G401 (cell line): ENCODE data around the gene PSTPIP2. TPM values are rescaled to one million over a fixed set of nuclear protein-coding genes. Genes with fewer than 3 reads are reported as not detected.
A peak's percentile ranks its signal among the peaks of the same experiment; 100 is the strongest.
"Not testable (repeated sequence)": the region's sequence is repeated elsewhere in the genome, so short reads cannot be mapped to it uniquely, and the experiment has no call there.

ENCODE experiments used
- DNase-seq: peaks from one replicate; pipeline ENCODE4 v3.0.0-alpha.2; 2015; ENCODE audit warnings: low spot score
- in situ Hi-C: cut with HindIII; loops from 2 replicates; pipeline ENCODE4 v1.10.0; 2016; ENCODE audit warnings: low sequenced_read_pairs, mixed read lengths
- total RNA-seq: library from RNA; depleted of rRNA; stranded (reverse); fragments of >200 nt; shearing (Covaris generic); gene quantifications from 2 replicates; pipeline ENCODE4 v1.2.3, GENCODE V29; 2014; rRNA removed

Gene PSTPIP2, protein sequence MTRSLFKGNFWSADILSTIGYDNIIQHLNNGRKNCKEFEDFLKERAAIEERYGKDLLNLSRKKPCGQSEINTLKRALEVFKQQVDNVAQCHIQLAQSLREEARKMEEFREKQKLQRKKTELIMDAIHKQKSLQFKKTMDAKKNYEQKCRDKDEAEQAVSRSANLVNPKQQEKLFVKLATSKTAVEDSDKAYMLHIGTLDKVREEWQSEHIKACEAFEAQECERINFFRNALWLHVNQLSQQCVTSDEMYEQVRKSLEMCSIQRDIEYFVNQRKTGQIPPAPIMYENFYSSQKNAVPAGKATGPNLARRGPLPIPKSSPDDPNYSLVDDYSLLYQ
- total RNA-seq, result 18.9 and 19.0 TPM in 2 replicates

DNA sequence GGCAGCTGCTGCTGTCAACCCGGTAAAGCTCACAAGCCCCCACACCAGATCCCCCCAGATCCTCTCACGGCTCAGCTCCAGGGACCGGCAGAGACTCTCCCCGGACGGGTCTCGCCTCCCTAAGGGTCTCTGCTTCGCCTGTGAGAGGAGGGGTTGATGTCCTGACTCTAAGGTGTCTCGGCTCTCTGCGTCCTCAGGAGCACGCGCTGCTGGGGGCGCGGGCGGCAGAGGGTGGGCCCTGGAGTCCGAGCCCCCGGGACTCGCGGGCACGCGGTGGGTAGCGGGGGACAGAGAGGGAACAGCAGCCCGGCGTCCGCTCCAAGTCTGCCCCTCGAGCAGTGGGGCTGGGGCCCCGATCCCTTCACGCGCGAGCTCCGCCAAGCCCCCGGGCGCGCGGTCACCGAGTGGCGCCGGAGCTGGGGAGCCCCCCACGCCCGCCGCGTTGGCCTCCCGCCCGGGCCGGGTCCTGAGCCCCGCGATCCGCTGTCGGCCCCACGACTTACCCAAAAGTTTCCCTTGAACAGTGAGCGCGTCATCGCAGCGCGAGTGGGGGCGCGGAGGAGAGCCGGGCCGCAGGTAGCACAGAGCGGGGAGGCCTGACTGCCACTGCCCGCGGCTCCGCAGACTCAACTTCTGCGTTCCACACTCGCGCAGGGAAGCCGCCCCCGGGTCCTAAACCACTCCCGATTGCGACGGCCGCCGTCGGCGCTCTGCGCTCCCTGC is at the start of gene PSTPIP2:
Gene PSTPIP2, minus strand, starts transcription at position 608 of the 723 bp plus-strand sequence. Its CDS starts 72 bp downstream, at position 536.
- in situ Hi-C loops, result no loop called here
- peak; percentile 35 for DNase-seq

GRCh38 chr18:46113751-46114150 is 41.7 kb upstream of the PSTPIP2 start:
- in situ Hi-C loops, result no loop called here

GRCh38 chr18:46110406-46110805 is 38.3 kb upstream of the PSTPIP2 start:
- DNase-seq, result no peak
- in situ Hi-C loops, result no loop called here

More at GRCh38 chr18:46113751-46114150, 41.7 kb upstream of the PSTPIP2 start:
- no peak for DNase-seq

- no peak for DNase-seq
- in situ Hi-C loops, result no loop called here
Observed at GRCh38 chr18:46109386-46109785, 37.3 kb upstream of the PSTPIP2 start.

DNA sequence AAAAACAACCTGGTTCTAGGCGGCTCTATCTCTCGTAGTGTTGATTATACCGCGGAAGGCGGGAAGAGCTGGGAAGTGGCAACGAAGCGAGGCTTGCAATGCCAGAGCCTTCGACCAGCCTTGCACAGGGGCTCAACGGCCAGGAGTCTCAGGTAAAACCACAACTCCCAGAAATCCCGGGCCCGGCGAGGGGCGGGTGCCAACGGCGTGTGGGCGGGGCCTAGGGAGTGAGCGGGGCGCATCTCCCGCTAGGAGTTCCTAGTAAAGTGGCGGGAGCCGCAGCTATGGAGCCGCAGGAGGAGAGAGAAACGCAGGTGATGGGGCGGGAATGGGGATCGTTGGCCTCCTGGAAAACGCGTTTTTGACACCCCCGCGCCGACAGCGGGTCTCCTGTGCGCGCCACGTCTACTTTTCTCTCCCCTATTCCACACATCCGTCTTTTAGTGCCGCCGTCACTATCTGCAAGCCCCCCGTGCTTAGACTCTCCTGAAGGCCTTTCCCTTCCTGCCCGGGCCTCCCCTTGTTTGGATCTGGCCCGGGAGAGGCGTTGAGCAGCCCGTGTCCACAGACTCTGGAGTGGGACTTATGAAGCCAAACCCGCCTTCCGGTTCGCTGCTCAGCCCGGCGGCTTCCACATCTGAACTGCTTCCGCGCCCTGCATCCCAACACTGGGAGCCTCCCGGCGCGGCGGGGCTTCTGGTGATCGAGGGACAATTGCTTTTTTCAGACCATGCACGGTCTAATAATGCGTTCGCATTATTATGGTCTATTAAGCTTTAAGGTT is 32.3 kb upstream of the PSTPIP2 start, which contains the start of gene HAUS1:
Gene HAUS1, plus strand, starts transcription at position 258 of the 784 bp plus-strand sequence. Its CDS starts 27 bp downstream, at position 285.
- in situ Hi-C loops, result no loop called here
- DNase-seq, result peak; percentile 95

DNA sequence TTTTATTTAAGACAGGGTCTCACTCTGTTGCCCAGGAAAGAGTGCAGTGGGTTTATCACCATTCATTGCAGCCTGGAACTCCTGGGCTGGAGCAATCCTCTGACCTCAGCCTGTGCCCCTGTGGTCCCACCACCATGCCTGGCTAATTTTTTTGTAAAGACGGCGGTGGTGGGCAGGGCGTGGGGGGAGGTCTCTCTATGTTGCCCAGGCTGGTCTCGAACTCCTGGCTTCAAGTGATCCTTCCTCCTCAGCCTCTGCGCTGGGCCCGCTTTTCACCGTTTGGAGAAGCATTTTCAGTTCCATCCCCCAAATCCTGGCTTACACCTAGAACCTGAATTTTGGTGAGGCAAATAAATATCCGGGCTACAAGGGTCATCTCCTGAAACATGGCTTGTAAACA is 27.4 kb upstream of the PSTPIP2 start:
- DNase-seq, result no peak
- in situ Hi-C loops, result no loop called here

GRCh38 chr18:46098616-46098933 is 26.5 kb upstream of the PSTPIP2 start:
- DNase-seq, result no peak
- in situ Hi-C loops, result no loop called here

DNA sequence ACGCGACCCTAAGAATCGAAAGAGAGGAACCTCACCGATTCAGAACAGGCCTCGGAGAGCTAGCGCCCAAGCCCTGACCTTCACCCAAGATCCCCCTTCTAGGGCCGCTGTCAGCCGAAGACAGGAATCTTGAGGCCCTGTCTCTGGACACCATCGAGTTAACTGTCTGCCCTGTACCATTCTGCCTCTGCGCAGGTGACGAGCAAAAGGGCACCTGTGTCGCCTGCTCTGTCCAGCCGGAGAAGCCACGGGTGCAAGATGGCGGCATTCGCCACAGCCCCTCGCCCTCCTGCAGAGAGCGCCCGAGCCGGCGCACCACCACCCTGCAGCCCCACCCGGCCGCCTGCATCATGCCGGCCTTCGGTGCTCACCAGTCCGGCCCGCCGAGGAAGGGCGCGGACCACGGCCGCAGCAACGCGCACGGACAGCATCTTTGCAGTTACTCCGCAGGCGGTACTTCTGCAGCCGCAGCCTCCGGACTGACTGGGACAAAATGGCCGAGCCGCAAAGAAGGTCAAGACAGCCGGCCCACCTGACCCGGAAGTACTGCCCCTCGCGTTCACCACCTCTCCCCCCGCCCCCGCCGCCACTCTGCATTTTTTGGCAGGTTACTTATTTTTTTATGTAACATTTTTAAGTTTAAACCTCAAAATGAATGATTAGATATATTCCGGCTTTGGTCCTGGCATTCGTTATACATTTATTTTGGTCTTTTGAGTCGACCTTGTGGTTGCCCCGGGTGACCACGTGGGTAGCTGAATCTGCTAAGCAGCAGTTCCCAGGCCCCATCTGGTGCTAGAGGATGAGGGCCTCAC is 25.9 kb upstream of the PSTPIP2 start, which contains the start of gene ATP5F1A:
Gene ATP5F1A, minus strand, starts transcription at position 496 of the 815 bp plus-strand sequence. Its CDS starts 65 bp downstream, at position 431.
- DNase-seq, result peak; percentile 91
- in situ Hi-C loops, result no loop called here

DNA sequence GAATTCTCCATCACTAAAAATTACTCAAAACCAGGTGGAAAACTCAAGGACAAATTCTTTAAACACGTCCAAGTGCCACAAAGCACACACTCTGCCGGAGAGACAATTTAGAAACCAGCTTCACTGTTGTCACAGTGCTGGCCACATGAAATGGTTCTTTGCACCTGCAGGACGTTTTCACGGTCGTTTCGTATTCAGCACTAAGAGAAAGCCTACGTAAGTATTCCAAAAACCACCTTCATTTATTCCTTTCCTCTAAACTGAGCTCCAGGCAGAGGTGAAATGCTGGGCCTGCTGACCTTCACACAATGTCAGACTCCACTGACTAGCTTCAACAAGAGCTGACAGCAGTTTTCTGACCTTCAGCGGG is 25.4 kb upstream of the PSTPIP2 start:
- no peak for DNase-seq
- in situ Hi-C loops, result no loop called here

- in situ Hi-C loops, result no loop called here
- DNase-seq, result peak; percentile 22
Observed at GRCh38 chr18:46096651-46097300, 24.7 kb upstream of the PSTPIP2 start.

DNA sequence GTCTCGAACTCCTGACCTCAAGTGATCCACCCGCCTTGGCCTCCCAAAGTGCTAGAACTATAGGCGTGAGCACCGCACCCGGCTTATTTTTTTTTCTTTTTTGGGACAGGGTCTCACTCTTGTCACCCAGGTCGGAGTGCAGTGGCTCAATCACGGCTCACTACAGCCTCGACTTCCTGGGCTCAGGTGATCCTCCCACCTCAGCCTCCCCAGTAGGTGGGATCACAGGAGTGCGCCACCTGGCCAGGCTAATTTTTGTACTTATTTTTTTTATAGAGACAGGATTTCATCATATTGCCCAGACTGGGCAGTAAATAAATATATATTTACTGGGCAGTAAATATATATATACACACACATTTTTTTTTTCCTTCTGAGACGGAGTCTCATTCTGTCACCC is 23.5 kb upstream of the PSTPIP2 start:
- no peak for DNase-seq
- in situ Hi-C loops, result no loop called here

DNA sequence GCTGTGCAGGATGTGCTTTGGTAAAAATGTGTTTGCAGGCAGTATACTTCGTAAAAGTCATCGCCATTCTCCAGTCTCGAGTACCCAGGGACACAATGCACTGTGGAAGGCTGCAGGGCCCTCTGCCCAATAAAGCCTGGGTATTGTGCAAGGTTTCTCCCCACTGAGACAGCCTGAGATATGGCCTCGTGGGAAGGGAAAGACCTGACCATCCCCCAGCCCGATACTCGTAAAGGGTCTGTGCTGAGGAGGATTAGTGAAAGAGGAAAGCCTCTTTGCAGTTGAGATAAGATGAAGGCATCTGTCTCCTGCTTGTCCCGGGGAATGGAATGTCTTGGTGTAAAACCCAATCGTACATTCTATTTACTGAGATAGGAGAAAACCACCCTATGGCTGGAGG is 16.4 kb upstream of the PSTPIP2 start:
- DNase-seq, in situ Hi-C loops: not testable (repeated sequence)

GRCh38 chr18:46084431-46084830 is 12.4 kb upstream of the PSTPIP2 start:
- in situ Hi-C loops, result no loop called here
- DNase-seq, result no peak

DNA sequence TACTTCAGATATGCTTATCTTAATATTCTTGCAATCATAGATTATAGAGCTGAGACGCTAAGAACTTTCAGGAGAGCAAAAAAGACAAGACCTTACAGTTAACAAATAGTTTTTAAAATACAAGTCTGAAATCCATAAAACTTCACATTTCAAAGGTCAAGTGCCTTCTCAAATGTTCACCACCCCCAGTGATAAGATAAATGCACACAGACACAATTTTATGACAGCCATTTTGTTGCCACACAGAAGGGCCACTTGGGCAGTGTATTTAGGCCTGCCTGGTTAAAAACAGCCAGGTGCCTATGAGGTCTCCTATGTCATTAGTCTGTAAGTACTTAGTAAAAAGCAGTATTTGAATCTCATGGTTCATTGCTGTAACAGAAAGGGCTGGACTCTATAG is 8.1 kb upstream of the PSTPIP2 start:
- in situ Hi-C loops, result no loop called here
- no peak for DNase-seq

- DNase-seq, result no peak
- in situ Hi-C loops, result no loop called here
Observed at GRCh38 chr18:46079336-46079735, 7.3 kb upstream of the PSTPIP2 start.

DNA sequence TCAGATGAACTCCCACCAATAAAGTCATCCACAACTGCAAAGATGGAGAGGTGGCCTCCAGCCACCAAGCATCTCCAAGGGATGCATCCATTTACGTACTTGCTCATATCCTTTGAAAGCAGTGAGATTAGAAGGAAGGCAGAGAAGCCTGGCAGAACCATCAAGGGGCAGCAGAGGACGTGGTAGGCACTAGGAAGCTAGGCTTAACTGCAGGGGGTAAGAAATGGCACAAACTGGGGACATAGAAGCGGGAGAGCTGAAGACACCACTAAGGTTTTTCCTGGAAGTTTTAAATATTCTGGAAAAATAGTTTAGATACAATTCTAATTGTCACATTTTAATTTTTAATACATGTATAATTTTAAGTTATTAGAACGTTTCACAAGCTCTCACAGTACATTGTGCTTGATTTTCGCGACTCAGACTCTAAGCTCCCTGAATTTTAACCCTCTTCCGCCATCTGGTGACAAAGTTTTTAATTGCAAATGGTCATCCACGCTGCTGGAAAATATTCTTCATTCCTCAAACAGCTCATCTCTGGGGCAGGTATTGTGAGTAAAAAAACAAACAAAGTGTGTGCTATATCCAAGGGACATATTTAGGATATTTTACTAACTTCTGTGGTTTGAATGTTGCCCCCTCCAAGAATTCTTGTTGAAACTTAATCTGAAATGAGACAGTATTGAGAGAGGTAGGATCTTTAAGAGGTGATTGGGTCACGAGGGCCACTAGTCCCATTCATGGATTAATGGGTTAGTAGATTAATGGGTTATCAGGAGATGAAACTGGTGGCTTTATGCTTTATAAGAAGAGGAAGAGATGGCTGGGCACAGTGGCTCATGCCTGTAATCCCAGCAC is 1.6 kb upstream of the PSTPIP2 start:
- in situ Hi-C loops, result no loop called here
- DNase-seq, result peak; percentile 81

- DNase-seq, result no peak
- in situ Hi-C loops, result no loop called here
Observed at GRCh38 chr18:46072959-46073358, 899 bp upstream of the PSTPIP2 start.
